ENCODE measurements around the gene GRAMD1A.

Gene GRAMD1A

GRCh38 chr19:34983786-34984185, 16.3 kb upstream of the GRAMD1A start:
- DNase-seq, result no peak
- intact Hi-C loops (cut with DNase I; ENCODE audit: low total_unique reads), result no loop called here
- Histone ChIP-seq H3K4me1 (no peaks in the 10 kb centered on the region), H3K27ac (no peak overlapping the region), H3K4me3 (no peak overlapping the region), H3K36me3 (no peaks in the 10 kb centered on the region), H3K27me3 (no peaks in the 10 kb centered on the region), H3K9me3 (no peaks in the 10 kb centered on the region)
- no peak for TF ChIP-seq CTCF (IDR thresholded peaks at IDR 0.05)

GRCh38 chr19:34984287-34984686, 15.8 kb upstream of the GRAMD1A start:
- Histone ChIP-seq H3K27ac (no peak overlapping the region), H3K4me3 (no peak overlapping the region), H3K27me3 (no peaks in the 10 kb centered on the region), H3K9me3 (no peaks in the 10 kb centered on the region), H3K36me3 (no peaks in the 10 kb centered on the region), H3K4me1 (no peaks in the 10 kb centered on the region)
- TF ChIP-seq CTCF (IDR thresholded peaks at IDR 0.05), result no peak
- no peak for DNase-seq
- intact Hi-C loops (cut with DNase I; ENCODE audit: low total_unique reads), result no loop called here

GRCh38 chr19:34985249-34986022, 14.7 kb upstream of the GRAMD1A start:
- H3K36me3 ChIP-seq, result no peaks in the 10 kb centered on the region
- H3K27me3 ChIP-seq, result peaks cover 0 to 2% of the 10 kb centered on the region in 2 donors
- DNase-seq, result peak; percentile 54 to 64
- no peaks in the 10 kb centered on the region for H3K4me1 ChIP-seq
- intact Hi-C loops (cut with DNase I; ENCODE audit: low total_unique reads), result no loop called here
- no peak overlapping the region for H3K4me3 ChIP-seq
- no peak for TF ChIP-seq CTCF (IDR thresholded peaks at IDR 0.05)
- no peak overlapping the region for H3K27ac ChIP-seq
- no peaks in the 10 kb centered on the region for H3K9me3 ChIP-seq

- no peaks in the 10 kb centered on the region for H3K4me1 ChIP-seq
- DNase-seq, result peak in 1 of 2 donors; percentile 20
- no peaks in the 10 kb centered on the region for H3K9me3 ChIP-seq
- no peak overlapping the region for H3K4me3 ChIP-seq
- no peaks in the 10 kb centered on the region for H3K36me3 ChIP-seq
- intact Hi-C loops (cut with DNase I; ENCODE audit: low total_unique reads), result no loop called here
- peaks cover 0 to 2% of the 10 kb centered on the region in 2 donors for H3K27me3 ChIP-seq
- H3K27ac ChIP-seq, result no peak overlapping the region
- no peak for TF ChIP-seq CTCF (IDR thresholded peaks at IDR 0.05)
Observed at GRCh38 chr19:34988119-34988518, 12.0 kb upstream of the GRAMD1A start.

GRCh38 chr19:34989298-34989697, 10.8 kb upstream of the GRAMD1A start:
- Histone ChIP-seq H3K27ac (no peak overlapping the region), H3K9me3 (no peaks in the 10 kb centered on the region), H3K4me3 (no peak overlapping the region), H3K4me1 (peaks cover 0 to under 1% (median under 1%) of the 10 kb centered on the region in 4 donors), H3K27me3 (peaks cover 0 to 2% of the 10 kb centered on the region in 2 donors), H3K36me3 (no peaks in the 10 kb centered on the region)
- intact Hi-C loops (cut with DNase I; ENCODE audit: low total_unique reads), result no loop called here
- DNase-seq, result peak in 1 of 2 donors; percentile 16
- no peak for TF ChIP-seq CTCF (IDR thresholded peaks at IDR 0.05)

All from tibial artery (tissue), 4 donors.